Right kidney (tissue), 1 donor: ENCODE results near the gene NHLH1.

Source experiments
- DNase-seq: peaks from one replicate; pipeline ENCODE4 v3.0.0-alpha.2; 2016

Gene NHLH1

DNA sequence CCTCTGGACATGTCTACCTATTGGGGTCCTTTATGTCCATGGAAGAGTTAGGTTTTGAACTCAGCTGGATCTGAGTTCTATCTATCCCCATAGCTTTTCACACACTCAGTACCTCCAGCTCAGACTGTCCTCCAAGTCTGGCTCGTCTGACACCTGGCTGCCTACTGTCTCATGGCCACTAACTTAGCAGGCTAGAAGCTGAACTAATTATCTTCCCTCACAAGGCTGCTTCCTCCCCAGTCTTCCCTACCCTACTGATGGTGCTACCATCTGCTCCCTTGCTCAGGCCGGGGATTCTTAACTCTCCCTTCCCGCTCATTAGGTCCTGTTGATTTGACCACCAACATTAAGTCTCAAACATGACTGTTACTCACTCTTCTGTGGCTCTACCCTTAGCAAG, 46.8 kb downstream of the NHLH1 start:
- DNase-seq: no peak

DNA sequence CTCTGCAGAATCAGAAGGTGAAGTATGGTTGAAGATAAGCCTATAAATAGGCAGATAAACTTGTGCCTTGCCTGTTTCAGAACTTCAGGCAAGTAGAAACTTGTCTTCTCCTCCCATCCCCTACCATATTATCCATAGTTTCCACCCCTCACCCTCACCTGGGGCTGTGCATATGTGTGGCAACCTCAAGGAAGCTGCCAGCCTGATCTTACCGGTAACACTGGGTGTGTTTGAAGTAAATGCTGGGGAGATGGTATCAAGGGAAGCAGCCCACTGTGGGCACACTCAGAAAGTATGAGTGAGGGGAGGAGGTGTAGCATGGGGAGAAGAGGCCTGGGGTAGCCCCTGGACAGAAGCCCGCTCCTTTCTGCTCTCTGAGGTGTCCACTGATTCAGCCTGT, 48.0 kb downstream of the NHLH1 start:
- no peak for DNase-seq

DNA sequence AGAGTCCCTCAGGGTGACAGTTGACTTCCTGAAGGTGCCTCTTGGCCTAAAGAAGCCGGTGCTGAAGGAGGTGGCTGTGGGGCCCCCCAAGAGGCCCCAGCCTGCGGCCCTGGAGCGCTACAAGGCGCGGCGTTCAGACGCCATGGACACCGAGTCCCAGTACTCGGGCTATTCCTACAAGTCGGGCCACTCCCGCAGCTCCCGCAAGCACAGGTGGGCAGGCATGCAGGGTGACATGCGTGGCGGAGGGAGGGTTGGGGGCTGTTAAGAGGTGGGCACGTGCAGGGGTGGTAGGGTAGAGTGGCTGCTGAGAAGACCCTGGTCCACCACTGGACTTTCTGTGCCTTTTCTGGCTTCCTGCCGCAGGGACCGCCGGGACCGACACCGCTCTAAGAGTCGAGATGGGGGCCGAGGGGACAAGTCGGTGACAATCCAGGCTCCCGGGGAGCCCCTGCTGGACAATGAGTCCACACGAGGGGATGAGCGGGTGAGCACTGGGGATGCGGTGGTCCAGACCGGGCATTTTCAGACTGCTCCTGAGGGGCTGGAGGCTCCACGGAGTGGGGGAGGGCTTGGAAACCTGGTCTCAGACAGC, 48.9 kb downstream of the NHLH1 start:
- no peak for DNase-seq

DNA sequence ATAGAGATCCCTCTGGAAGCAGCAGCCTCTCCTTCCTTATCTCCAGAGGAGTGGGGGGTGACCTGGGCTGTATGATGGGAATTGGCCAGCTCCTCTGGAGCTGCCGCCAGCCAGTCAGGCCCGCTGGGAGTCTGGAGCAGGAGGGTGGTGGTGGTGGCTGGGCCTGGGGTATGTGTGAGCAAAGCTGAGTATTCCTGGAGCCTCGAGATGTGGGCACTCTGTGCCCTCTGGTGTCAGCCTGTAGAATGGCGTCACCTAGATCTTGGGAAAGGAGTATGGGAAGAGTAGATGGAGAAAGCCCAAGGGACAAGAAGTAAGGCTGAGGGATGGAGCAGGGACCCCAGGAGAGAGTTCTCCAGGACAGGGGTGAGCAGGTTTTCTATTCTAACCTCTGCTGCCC, 49.5 kb downstream of the NHLH1 start:
- DNase-seq: no peak

DNA sequence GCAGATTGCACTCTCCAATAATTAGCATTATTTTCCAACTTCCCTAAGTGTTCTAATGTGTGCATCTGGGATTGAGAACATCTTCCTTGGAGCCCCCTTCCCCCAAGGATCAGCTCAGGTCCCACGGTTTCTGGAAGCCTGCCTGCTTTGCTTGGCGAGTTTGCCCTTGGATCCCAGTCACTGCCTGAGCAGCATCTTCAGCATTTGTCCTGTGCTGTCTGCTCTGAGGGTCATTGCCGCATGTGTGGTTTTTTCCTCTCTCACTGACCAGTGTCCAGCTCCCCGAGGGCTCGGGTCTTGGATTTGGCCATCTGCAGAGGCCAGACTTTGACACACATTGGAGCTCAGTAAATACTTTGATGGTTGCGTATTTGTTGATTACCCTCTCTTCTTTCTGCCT, 51.6 kb downstream of the NHLH1 start:
- no peak for DNase-seq

DNA sequence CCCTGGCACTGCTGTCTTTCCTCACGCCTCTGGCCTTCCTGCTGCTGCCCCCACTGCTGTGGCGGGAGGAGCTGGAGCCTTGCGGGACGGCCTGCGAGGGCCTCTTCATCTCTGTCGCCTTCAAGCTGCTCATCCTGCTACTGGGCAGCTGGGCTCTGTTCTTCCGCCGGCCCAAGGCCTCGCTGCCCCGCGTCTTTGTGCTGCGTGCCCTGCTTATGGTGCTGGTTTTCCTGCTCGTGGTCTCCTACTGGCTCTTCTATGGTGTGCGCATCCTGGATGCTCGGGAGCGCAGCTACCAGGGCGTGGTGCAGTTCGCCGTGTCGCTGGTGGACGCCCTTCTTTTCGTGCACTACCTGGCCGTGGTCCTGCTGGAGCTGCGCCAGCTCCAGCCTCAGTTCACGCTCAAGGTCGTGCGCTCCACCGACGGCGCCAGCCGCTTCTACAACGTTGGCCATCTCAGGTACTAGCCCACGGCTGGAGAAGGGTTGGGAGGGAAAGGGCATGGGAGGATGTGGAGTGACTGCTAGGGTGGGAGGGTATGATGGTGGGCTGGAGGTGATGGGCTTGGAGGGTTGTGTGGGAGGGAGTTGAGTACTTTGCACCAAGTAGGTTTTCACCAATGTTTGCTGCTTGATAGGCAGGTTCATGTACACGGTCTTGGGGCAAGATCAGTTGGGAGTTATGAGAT, 52.4 kb downstream of the NHLH1 start:
- DNase-seq: no peak

DNA sequence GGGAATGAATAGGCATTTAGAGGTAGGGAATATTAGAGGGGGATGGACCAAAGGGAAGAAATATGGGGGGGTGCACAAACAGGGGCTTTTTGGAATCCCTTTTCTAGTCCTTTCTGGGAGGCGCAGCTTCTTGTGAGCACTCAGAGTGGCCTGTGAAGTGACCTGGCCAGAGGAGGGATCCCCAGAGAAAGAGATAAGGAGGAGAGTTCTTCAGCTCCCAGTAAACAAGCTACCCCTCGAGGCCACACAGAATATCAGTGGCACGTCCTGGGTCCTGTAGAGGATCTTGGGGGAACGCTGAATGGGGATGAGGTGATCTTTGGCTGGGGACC, 52.9 kb downstream of the NHLH1 start:
- no peak for DNase-seq

DNA sequence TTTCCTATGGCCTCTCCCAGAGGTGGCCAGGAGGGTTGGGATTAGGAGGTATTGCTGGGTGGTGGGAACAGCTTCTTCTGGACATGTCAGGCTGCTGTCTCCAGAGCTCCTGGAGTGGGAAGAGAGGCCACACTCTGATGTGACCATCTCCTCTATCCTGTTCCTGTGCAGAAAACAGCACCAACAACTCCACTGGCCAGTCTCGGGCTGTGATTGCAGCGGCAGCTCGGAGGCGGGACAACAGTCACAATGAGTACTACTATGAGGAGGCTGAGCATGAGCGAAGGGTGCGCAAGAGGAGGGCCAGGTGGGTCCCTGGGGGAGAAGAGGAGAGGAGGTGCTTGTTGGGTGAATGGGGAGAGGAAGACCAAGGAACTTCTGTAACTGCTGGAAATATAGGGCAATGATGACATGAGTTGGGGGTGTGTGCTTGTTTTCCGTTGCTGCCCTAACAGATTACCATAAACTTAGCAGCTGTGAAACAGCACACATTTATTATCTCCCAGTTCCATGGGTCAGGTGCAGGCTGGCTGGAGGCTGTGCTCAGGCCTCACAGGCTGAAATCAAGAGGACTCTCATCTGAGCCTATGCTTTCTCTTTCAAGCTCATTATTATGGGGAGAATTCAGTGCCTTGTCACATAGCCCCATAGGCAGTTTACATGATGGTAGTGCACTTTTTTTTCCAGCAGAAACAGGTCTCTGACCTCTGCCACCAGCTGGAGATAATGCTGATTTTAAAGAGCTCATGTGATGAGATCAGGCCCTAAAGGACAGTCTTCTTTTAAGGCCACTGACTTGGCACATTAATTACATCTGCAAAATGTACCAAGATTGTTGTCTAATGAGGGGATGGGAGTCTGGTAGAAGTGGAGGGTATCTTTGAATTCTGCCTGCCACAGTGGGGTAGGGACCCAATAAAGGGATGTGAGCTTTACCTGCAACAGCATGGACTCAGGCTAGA, 54.3 kb downstream of the NHLH1 start:
- DNase-seq: no peak

DNA sequence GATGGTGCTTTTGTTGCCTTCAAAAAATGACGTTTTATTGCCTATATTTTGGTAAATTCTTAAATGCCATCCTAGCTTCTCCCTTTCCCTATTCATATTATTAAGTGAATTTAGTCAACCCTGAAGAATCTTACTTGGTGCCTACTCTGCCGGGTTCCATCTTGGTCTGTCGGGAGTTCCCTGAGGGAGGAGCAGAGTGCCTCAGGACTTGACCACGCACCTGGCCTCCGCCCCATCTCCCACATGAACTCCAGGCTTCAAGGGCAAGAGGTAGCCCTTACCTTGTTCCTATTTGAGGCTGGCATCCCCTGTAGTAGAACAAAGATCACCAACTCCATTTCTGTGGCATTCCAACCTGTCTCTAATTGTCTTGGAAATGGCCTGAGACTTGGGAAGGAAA, 55.0 kb downstream of the NHLH1 start:
- no peak for DNase-seq
